A673 (cell line): ENCODE results near the gene TMEM255A. TPM values are rescaled to one million over a fixed set of nuclear protein-coding genes. Genes with fewer than 3 reads are reported as not detected.

Experiments used
- BruUV-seq: library from RNA; stranded (reverse); fragments of 400-500 nt; replicated peaks from 2 replicates; lab custom pipeline; 2021; lab: Mats Ljungman, UMichigan
- CTCF ChIA-PET: fragments of 300-600 bp; sonication (Branson Sonifier 250); formaldehyde crosslinking; loops from one replicate; lab custom pipeline; 2022; ENCODE audit warnings: antibody characterized with exemption; lab: Charles Lee
- POLR2A ChIA-PET: fragments of 300-600 bp; sonication (Branson Sonifier 250); formaldehyde crosslinking; loops from one replicate; lab custom pipeline; 2022; ENCODE audit warnings: antibody characterized with exemption; ENCODE audit not compliant: low non-redundant PET; lab: Charles Lee
- DNase-seq: peaks from one replicate; pipeline ENCODE4 v3.0.0-alpha.2; 2015; ENCODE audit warnings: low spot score
- H3K27ac ChIP-seq: fragments of 200-600 bp; sonication (generic); 2 replicates; pipeline ENCODE4 v1.5.1; 2016; ENCODE audit warnings: mixed run types, low read depth, mild to moderate bottlenecking, mixed read lengths, antibody characterized with exemption, low read length; ENCODE audit not compliant: poor library complexity, severe bottlenecking
- H3K27me3 ChIP-seq: fragments of 200-600 bp; sonication (generic); replicated peaks from 2 replicates; pipeline ENCODE4 v1.6.1; 2017; ENCODE audit warnings: mixed run types, low read depth, mild to moderate bottlenecking, mixed read lengths, antibody characterized with exemption, low read length; ENCODE audit not compliant: insufficient read depth, poor library complexity
- H3K36me3 ChIP-seq: fragments of 200-600 bp; sonication (generic); 2 replicates; pipeline ENCODE4 v1.6.1; 2016; ENCODE audit warnings: mixed run types, mild to moderate bottlenecking, mixed read lengths, antibody characterized with exemption, low read length; ENCODE audit not compliant: insufficient read depth, poor library complexity, severe bottlenecking
- H3K4me1 ChIP-seq: fragments of 200-600 bp; sonication (generic); 2 replicates; pipeline ENCODE4 v1.6.1; 2017; ENCODE audit warnings: mixed run types, mild to moderate bottlenecking, mixed read lengths, antibody characterized with exemption, low read length; ENCODE audit not compliant: insufficient read depth, poor library complexity, severe bottlenecking
- H3K4me3 ChIP-seq: fragments of 200-600 bp; sonication (generic); 2 replicates; pipeline ENCODE4 v1.5.1; 2016; ENCODE audit warnings: low read depth, mixed run types, mild to moderate bottlenecking, mixed read lengths, low read length; ENCODE audit not compliant: poor library complexity, severe bottlenecking
- H3K9me3 ChIP-seq: fragments of 200-600 bp; sonication (generic); 2 replicates; pipeline ENCODE4 v1.6.1; 2016; ENCODE audit warnings: mixed run types, low read depth, mild to moderate bottlenecking, mixed read lengths, antibody characterized with exemption, low read length; ENCODE audit not compliant: poor library complexity, severe bottlenecking
- CTCF ChIP-seq: fragments of 300-800, 200-600 bp; sonication (generic); conservative IDR thresholded peaks from 2 replicates; pipeline ENCODE4 v1.5.1; 2017; ENCODE audit warnings: low read depth, mild to moderate bottlenecking, antibody characterized with exemption, low read length, moderate library complexity, mixed read lengths
- EZH2 ChIP-seq: fragments of 200-600 bp; sonication (generic); IDR thresholded peaks from 2 replicates; pipeline ENCODE4 v1.6.1; 2017; ENCODE audit warnings: borderline replicate concordance, low read depth, mild to moderate bottlenecking, mixed read lengths, antibody characterized with exemption, low read length; ENCODE audit not compliant: poor library complexity, severe bottlenecking
- intact Hi-C: fragments of 100-400 bp; cut with micrococcal nuclease; formaldehyde crosslinking; loops from one replicate; pipeline ENCODE4 v1.10.0; 2022; ENCODE audit not compliant: unreplicated experiment
- total RNA-seq: library from RNA; stranded (reverse); gene quantifications from 2 replicates; pipeline ENCODE4 v1.2.3, GENCODE V29; 2021

TMEM255A gene
- total RNA-seq, 1 experiment from 2014 or later: 0.56 TPM

GRCh38 chrX:120269373-120270035 is 41.8 kb downstream of the TMEM255A start:
- ChIA-PET POLR2A (no interaction called here), CTCF (no interaction called here)
- no peaks in the 10 kb centered on the region for H3K9me3 ChIP-seq
- H3K36me3 ChIP-seq: no peaks in the 10 kb centered on the region
- no peak overlapping the region for H3K27ac ChIP-seq
- H3K4me1 ChIP-seq: no peaks in the 10 kb centered on the region
- DNase-seq: no peak
- no peaks in the 10 kb centered on the region for H3K27me3 ChIP-seq
- BruUV-seq: no TSS peak
- intact Hi-C loops: no loop called here
- no peak for TF ChIP-seq CTCF
- no peak for TF ChIP-seq EZH2
- H3K4me3 ChIP-seq: no peak overlapping the region

- BruUV-seq: no TSS peak
- ChIA-PET CTCF (no interaction called here), POLR2A (no interaction called here)
- Histone ChIP-seq H3K4me3 (no peak overlapping the region), H3K36me3 (no peaks in the 10 kb centered on the region), H3K4me1 (no peaks in the 10 kb centered on the region), H3K9me3 (no peaks in the 10 kb centered on the region), H3K27ac (no peak overlapping the region), H3K27me3 (no peaks in the 10 kb centered on the region)
- intact Hi-C loops: no loop called here
- no peak for TF ChIP-seq EZH2
- TF ChIP-seq CTCF: no peak
- no peak for DNase-seq
Measured at GRCh38 chrX:120264341-120264740, 46.9 kb downstream of the TMEM255A start.

GRCh38 chrX:120262859-120263708 is 48.2 kb downstream of the TMEM255A start:
- ChIA-PET CTCF (no interaction called here), POLR2A (no interaction called here)
- no peak for DNase-seq
- BruUV-seq: no TSS peak
- TF ChIP-seq EZH2 (no peak), CTCF (no peak)
- no peaks in the 10 kb centered on the region for H3K4me1 ChIP-seq
- intact Hi-C loops: no loop called here
- no peaks in the 10 kb centered on the region for H3K9me3 ChIP-seq
- no peaks in the 10 kb centered on the region for H3K27me3 ChIP-seq
- H3K27ac ChIP-seq: no peak overlapping the region
- no peak overlapping the region for H3K4me3 ChIP-seq
- H3K36me3 ChIP-seq: no peaks in the 10 kb centered on the region
